Measurements from ENCODE around the gene AVPR2.

- TF ChIP-seq POLR2AphosphoS5 (IDR thresholded peaks at IDR 0.05; ENCODE audit: low read depth, low read length): no peak
- no peak for TF ChIP-seq TAF1 (IDR thresholded peaks at IDR 0.05; ENCODE audit: borderline replicate concordance, insufficient read depth, low read length)
- TF ChIP-seq REST (IDR thresholded peaks at IDR 0.05; ENCODE audit: insufficient read depth in 1 of 2, low read depth in 2 of 2, low read length in 2 of 2): no peak
Observed at GRCh38 chrX:153921511-153922446, 17.3 kb downstream of the AVPR2 start.
